GM12865 (cell line): ENCODE data around the gene GMPR2.

ENCODE experiments used
- DNase-seq: peaks from one replicate; pipeline ENCODE4 v3.0.0; 2010; ENCODE audit warnings: low read depth
- H3K4me3 ChIP-seq: 2 replicates; pipeline ENCODE4 v1.5.1; 2011; ENCODE audit warnings: mild to moderate bottlenecking, low read depth, low read length, control low read depth
- CTCF ChIP-seq: IDR thresholded peaks from 2 replicates; pipeline ENCODE4 v1.5.1; 2011; ENCODE audit warnings: low read length, control low read depth, low read depth, inconsistent platforms; ENCODE audit not compliant: insufficient read depth; ENCODE audit errors: missing control alignments

Gene GMPR2

GRCh38 chr14:24250354-24250753, 17.6 kb downstream of the GMPR2 start:
- TF ChIP-seq CTCF = no peak
- DNase-seq = no peak
- H3K4me3 ChIP-seq = no peak overlapping the region

- no peak overlapping the region for H3K4me3 ChIP-seq
- TF ChIP-seq CTCF = no peak
- no peak for DNase-seq
Measured at GRCh38 chr14:24251880-24252288, 19.2 kb downstream of the GMPR2 start.

- no peak overlapping the region for H3K4me3 ChIP-seq
- no peak for DNase-seq
- no peak for TF ChIP-seq CTCF
Measured at GRCh38 chr14:24252289-24253124, 19.8 kb downstream of the GMPR2 start.

- TF ChIP-seq CTCF = no peak
- DNase-seq = no peak
- no peak overlapping the region for H3K4me3 ChIP-seq
Measured at GRCh38 chr14:24253936-24254335, 21.2 kb downstream of the GMPR2 start.

- no peak for TF ChIP-seq CTCF
- H3K4me3 ChIP-seq = no peak overlapping the region
- DNase-seq = no peak
Measured at GRCh38 chr14:24254630-24255392, 22.1 kb downstream of the GMPR2 start.

GRCh38 chr14:24255438-24255837, 22.7 kb downstream of the GMPR2 start:
- no peak for TF ChIP-seq CTCF
- DNase-seq = no peak

More at GRCh38 chr14:24255438-24255837, 22.7 kb downstream of the GMPR2 start:
- no peak overlapping the region for H3K4me3 ChIP-seq
